Left renal pelvis (tissue), 4 donors: Measurements from ENCODE around the gene TRIM58. TPM values are rescaled to one million over a fixed set of nuclear protein-coding genes. Genes with fewer than 3 reads are reported as not detected.

Experiments used
- DNase-seq, 4 donors: peaks; one replicate each; pipeline ENCODE4 v3.0.0-alpha.2; 2013; ENCODE audit warnings: low read depth in 4 of 4, low spot score in 3 of 4
- polyA plus RNA-seq, 4 donors: library from polyadenylated mRNA; unstranded; fragments of 120-200 nt; gene quantifications; one replicate each; pipeline ENCODE4 v1.2.1, GENCODE V29; 2013; ENCODE audit not compliant: insufficient read length in 4 of 4

The TRIM58 gene
- polyA plus RNA-seq, 4 donors, result 1.4 to 6.5 (median 1.6) TPM

DNA sequence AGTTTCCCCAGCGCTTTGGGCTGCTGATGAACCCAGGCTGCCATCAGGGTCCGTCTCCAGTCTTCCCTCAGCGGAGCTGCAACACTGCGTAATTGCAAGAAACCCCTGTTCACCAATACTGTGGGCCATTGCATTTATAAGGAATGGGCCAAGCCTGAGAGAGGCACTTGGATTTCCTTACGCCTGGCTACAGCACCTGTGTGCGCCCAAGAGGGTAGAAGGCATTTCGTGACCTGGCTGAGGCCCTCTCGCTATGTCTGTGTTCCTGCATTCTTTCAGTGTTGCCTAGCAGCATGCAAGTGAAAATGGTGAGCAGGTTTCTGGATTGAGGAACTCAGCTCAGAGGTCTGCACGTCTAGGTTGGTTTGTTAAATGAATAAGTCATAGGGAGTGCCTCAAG is 26.4 kb downstream of the TRIM58 start:
- no peak for DNase-seq

- no peak for DNase-seq
Observed at GRCh38 chr1:247884797-247885413, 27.9 kb downstream of the TRIM58 start.

DNA sequence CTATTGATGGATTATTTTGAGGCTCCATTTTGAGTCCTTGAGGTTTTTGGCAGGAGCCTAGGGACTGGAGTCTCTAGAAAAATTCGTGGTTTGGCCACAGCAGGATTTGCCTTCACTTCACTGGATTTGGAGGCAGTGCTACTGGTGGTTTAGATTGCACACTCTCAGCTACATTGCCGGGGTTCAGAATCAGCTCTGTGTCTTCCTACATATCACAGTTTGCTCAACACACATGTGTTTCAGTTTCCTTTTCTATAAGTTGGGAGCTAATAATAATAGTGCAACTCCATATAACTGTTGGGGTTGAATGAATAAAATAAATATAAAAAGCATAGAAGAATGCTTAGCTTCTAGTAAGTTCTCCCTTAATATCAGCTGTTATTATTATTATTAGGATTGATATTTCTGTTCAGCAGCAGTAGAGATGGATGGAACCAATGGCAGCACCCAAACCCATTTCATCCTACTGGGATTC is 38.2 kb downstream of the TRIM58 start, which contains the start of gene OR2W3:
Gene OR2W3, plus strand, starts transcription at position 425 of the 475 bp plus-strand sequence. Its CDS starts 0 bp downstream, at position 425.
- DNase-seq, result no peak

GRCh38 chr1:247895976-247896375 is 39.0 kb downstream of the TRIM58 start:
- no peak for DNase-seq

DNA sequence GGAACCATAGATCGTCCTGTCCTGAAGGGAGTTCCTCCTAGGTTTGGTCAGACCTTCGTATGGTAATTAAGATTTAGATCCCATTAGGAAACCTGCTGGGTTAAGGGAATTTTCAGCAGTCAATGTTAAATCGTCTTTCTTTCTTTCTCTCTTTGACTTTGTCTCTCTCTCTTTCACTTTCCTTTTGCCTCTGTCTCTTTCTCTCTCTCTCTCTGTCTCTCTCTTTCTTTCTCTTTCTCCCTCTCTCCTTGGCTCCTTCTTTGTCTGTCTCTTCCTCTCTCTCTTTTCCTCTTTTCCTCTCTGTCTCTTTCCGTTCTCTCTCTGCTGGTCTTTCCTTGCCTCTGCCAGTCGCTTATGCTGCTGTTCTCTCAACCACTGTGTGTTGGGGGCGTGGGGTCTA is 47.1 kb downstream of the TRIM58 start:
- DNase-seq, result no peak

- DNase-seq, result no peak
Observed at GRCh38 chr1:247905181-247905580, 48.2 kb downstream of the TRIM58 start.

GRCh38 chr1:247905910-247906503 is 49.0 kb downstream of the TRIM58 start:
- no peak for DNase-seq

GRCh38 chr1:247906504-247907047 is 49.6 kb downstream of the TRIM58 start:
- no peak for DNase-seq

DNA sequence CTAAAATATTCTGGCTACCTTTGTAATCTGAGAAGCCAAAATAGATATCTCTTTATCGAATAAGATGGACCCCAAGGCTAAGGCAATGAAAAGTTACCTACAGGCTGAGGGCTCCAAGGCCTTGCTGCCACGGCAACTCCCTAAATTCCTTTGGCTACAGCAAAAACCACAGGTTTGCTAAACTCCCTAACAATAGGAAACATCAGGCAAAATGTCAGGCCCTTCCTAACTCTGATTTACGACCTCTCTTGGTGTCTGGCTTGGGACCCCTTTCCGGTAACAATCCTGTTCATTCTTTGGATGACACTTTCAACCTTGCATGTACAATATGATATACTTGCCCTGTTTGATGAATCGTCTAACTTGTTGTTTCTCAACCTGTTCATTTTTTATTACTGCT is 51.8 kb downstream of the TRIM58 start:
- DNase-seq, result no peak

DNA sequence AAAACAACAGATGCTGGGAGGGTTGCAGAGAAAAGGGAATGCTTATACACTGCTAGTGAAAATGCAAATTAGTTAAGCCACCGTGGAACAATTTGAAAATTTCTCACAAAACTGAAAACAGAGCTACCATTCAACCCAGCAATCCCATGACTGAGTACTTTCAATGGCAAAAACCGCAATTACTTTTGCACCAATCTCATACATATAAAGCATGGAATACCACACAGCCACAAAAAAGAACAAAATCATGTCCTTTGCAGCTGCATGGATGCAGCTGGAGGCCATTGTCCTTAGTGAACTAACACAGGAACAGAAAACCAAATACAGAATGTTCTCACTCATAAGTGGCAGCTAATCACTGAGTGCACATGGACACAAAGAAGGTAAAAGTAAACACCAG is 56.8 kb downstream of the TRIM58 start:
- DNase-seq, result no peak

- no peak for DNase-seq
Observed at GRCh38 chr1:247914941-247915662, 58.1 kb downstream of the TRIM58 start.

GRCh38 chr1:247919952-247920351 is 63.0 kb downstream of the TRIM58 start, which contains the start of gene OR2T8:
Gene OR2T8 (plus strand): TSS chr1:247920252. CDS start chr1:247921018, 766 bp downstream.
- no peak for DNase-seq

DNA sequence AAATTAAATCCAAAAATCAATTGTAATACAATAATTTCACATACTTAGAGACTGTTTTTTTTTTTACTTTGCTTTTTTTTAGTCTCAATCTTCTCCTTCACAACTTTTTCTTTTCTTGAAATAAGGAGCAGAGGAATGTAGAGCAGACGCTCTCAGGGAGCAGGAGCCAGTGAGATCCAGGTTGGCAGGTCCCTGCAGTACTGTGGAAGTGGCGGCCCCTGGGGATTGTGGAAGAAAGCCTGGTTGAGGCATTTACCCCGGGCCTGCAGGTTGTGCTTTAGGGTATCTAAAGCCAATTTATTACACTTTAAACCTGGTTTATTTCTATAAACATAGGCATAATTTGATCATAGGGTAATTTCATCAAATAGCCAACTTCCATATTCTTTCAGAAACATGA is 67.0 kb downstream of the TRIM58 start:
- no peak for DNase-seq

GRCh38 chr1:247924868-247925267 is 67.9 kb downstream of the TRIM58 start, which contains the start of gene OR2AJ1:
Gene OR2AJ1 (plus strand): TSS chr1:247924889. CDS start chr1:247933769, 8,880 bp downstream.
- DNase-seq, result no peak

Other genes starting within 250 kb of the TRIM58 start
- gene OR13G1, start 177.4 kb upstream of the TRIM58 start, polyA plus RNA-seq, result not detected
- gene OR6F1, start 140.5 kb upstream of the TRIM58 start, polyA plus RNA-seq, result not detected
- gene OR14K1, start 118.6 kb upstream of the TRIM58 start, polyA plus RNA-seq, result not detected
- not detected for gene OR14A2, start 109.0 kb upstream of the TRIM58 start, polyA plus RNA-seq
- gene OR1C1, start 96.6 kb upstream of the TRIM58 start, polyA plus RNA-seq, result not detected
- not detected for gene OR14A16, start 33.1 kb upstream of the TRIM58 start, polyA plus RNA-seq
- not detected for gene OR11L1, start 15.3 kb upstream of the TRIM58 start, polyA plus RNA-seq
- 1 to 10 TPM in 1 of 4 donors, under 1 TPM in 2, not detected in 1; 0.23 to 1.3 (median 0.37) TPM for gene OR2W3, start 38.4 kb downstream of the TRIM58 start, polyA plus RNA-seq
- not detected for gene OR2T8, start 63.1 kb downstream of the TRIM58 start, polyA plus RNA-seq
- not detected for gene OR2AJ1, start 67.7 kb downstream of the TRIM58 start, polyA plus RNA-seq
- not detected for gene OR2L8, start 91.7 kb downstream of the TRIM58 start, polyA plus RNA-seq
- gene OR2AK2, start 108.0 kb downstream of the TRIM58 start, polyA plus RNA-seq, result not detected
- not detected for gene OR2L5, start 156.5 kb downstream of the TRIM58 start, polyA plus RNA-seq
- under 1 TPM in 3 of 4 donors, not detected in 1; 0.06 to 0.13 (median 0.08) TPM for gene OR2L2, start 172.9 kb downstream of the TRIM58 start, polyA plus RNA-seq
- not detected for gene OR2L3, start 189.6 kb downstream of the TRIM58 start, polyA plus RNA-seq
- gene OR2L13, start 238.0 kb downstream of the TRIM58 start, polyA plus RNA-seq, result under 1 TPM in 1 of 4 donors, not detected in 3; 0.11 TPM